Measurements from ENCODE around the gene CYFIP2.

The CYFIP2 gene

GRCh38 chr5:157221959-157222358 lies 44.0 kb upstream of the CYFIP2 start:
- H3K27me3 ChIP-seq (ENCODE audit: insufficient read depth, poor library complexity, severe bottlenecking): no peaks in the 10 kb centered on the region
- TF ChIP-seq GABPA (IDR thresholded peaks at IDR 0.05; ENCODE audit: low read depth) (no peak), POLR2AphosphoS5 (IDR thresholded peaks at IDR 0.05; ENCODE audit: low read depth) (no peak), SPI1 (IDR thresholded peaks at IDR 0.05; ENCODE audit: borderline replicate concordance, low read depth) (no peak), REST (IDR thresholded peaks at IDR 0.05; ENCODE audit: insufficient replicate concordance, low read depth) (no peak), CTCF (IDR thresholded peaks at IDR 0.05; ENCODE audit: insufficient read depth, low read length) (no peak)
- no peak for DNase-seq (ENCODE audit: low read depth in 1 of 2, low spot score in 1 of 2)
- no peak overlapping the region for H3K27ac ChIP-seq (replicated peaks)
- no peak overlapping the region for H3K4me3 ChIP-seq (replicated peaks; ENCODE audit: insufficient read depth, low read length)

- Histone ChIP-seq H3K4me3 (replicated peaks; ENCODE audit: insufficient read depth, low read length) (no peak overlapping the region), H3K27me3 (ENCODE audit: insufficient read depth, poor library complexity, severe bottlenecking) (no peaks in the 10 kb centered on the region), H3K27ac (replicated peaks) (no peak overlapping the region)
- TF ChIP-seq GABPA (IDR thresholded peaks at IDR 0.05; ENCODE audit: low read depth) (no peak), CTCF (IDR thresholded peaks at IDR 0.05; ENCODE audit: insufficient read depth, low read length) (no peak), SPI1 (IDR thresholded peaks at IDR 0.05; ENCODE audit: borderline replicate concordance, low read depth) (no peak), REST (IDR thresholded peaks at IDR 0.05; ENCODE audit: insufficient replicate concordance, low read depth) (no peak), POLR2AphosphoS5 (IDR thresholded peaks at IDR 0.05; ENCODE audit: low read depth) (no peak)
- DNase-seq (ENCODE audit: low read depth in 1 of 2, low spot score in 1 of 2): no peak
Measured at GRCh38 chr5:157222506-157223230, 43.3 kb upstream of the CYFIP2 start.

GRCh38 chr5:157225469-157226422 lies 40.2 kb upstream of the CYFIP2 start:
- no peak for TF ChIP-seq POLR2AphosphoS5 (IDR thresholded peaks at IDR 0.05; ENCODE audit: low read depth)
- TF ChIP-seq CTCF (IDR thresholded peaks at IDR 0.05; ENCODE audit: insufficient read depth, low read length): no peak
- no peak for TF ChIP-seq GABPA (IDR thresholded peaks at IDR 0.05; ENCODE audit: low read depth)
- TF ChIP-seq SPI1 (IDR thresholded peaks at IDR 0.05; ENCODE audit: borderline replicate concordance, low read depth): no peak
- no peak for TF ChIP-seq REST (IDR thresholded peaks at IDR 0.05; ENCODE audit: insufficient replicate concordance, low read depth)
- Histone ChIP-seq H3K27me3 (ENCODE audit: insufficient read depth, poor library complexity, severe bottlenecking) (no peaks in the 10 kb centered on the region), H3K27ac (replicated peaks) (no peak overlapping the region), H3K4me3 (replicated peaks; ENCODE audit: insufficient read depth, low read length) (no peak overlapping the region)
- DNase-seq (ENCODE audit: low read depth in 1 of 2, low spot score in 1 of 2): no peak

All from HL-60 (cell line).